Epithelial cell of prostate (primary cell): Measurements from ENCODE around the gene SLC25A13.

ENCODE experiments used
- DNase-seq: peaks from one replicate; pipeline ENCODE4 v3.0.0-alpha.2; 2011; ENCODE audit warnings: low read depth, low spot score
- H3K27ac ChIP-seq: fragments of 450-650 bp; 2 replicates; pipeline ENCODE4 v1.5.1; 2017; ENCODE audit warnings: mild to moderate bottlenecking

SLC25A13 gene

GRCh38 chr7:96120445-96121225 lies 201.3 kb downstream of the SLC25A13 start:
- no peak for DNase-seq
- H3K27ac ChIP-seq: no peak overlapping the region

GRCh38 chr7:96118449-96119001 lies 203.4 kb downstream of the SLC25A13 start:
- H3K27ac ChIP-seq: no peak overlapping the region
- no peak for DNase-seq

- H3K27ac ChIP-seq: no peak overlapping the region
- DNase-seq: no peak
Observed at GRCh38 chr7:96116173-96116572, 205.7 kb downstream of the SLC25A13 start.

- DNase-seq: no peak
- no peak overlapping the region for H3K27ac ChIP-seq
Observed at GRCh38 chr7:96114190-96114589, 207.7 kb downstream of the SLC25A13 start.

GRCh38 chr7:96111405-96111804 lies 210.5 kb downstream of the SLC25A13 start:
- no peak overlapping the region for H3K27ac ChIP-seq
- no peak for DNase-seq

GRCh38 chr7:96104984-96105383 lies 216.9 kb downstream of the SLC25A13 start:
- no peak overlapping the region for H3K27ac ChIP-seq
- DNase-seq: no peak

- H3K27ac ChIP-seq: no peak overlapping the region
- no peak for DNase-seq
Observed at GRCh38 chr7:96102096-96102811, 219.6 kb downstream of the SLC25A13 start.

GRCh38 chr7:96100737-96101136 lies 221.2 kb downstream of the SLC25A13 start:
- no peak for DNase-seq
- H3K27ac ChIP-seq: no peak overlapping the region

GRCh38 chr7:96097835-96098234 lies 224.1 kb downstream of the SLC25A13 start:
- no peak for DNase-seq
- no peak overlapping the region for H3K27ac ChIP-seq

GRCh38 chr7:96093435-96093834 lies 228.5 kb downstream of the SLC25A13 start:
- no peak for DNase-seq
- H3K27ac ChIP-seq: no peak overlapping the region

GRCh38 chr7:96090756-96091155 lies 231.1 kb downstream of the SLC25A13 start:
- no peak overlapping the region for H3K27ac ChIP-seq
- DNase-seq: no peak

GRCh38 chr7:96089511-96089910 lies 232.4 kb downstream of the SLC25A13 start:
- no peak for DNase-seq

GRCh38 chr7:96088579-96088978 lies 233.3 kb downstream of the SLC25A13 start:
- DNase-seq: peak; percentile 45
- peak overlapping the region; percentile 40 for H3K27ac ChIP-seq

More at GRCh38 chr7:96089511-96089910, 232.4 kb downstream of the SLC25A13 start:
- H3K27ac ChIP-seq: no peak overlapping the region

GRCh38 chr7:96085953-96086352 lies 235.9 kb downstream of the SLC25A13 start:
- H3K27ac ChIP-seq: no peak overlapping the region

GRCh38 chr7:96084881-96085553 lies 236.9 kb downstream of the SLC25A13 start:
- DNase-seq: peak; percentile 66
- peak overlapping the region; percentile 59 for H3K27ac ChIP-seq

More at GRCh38 chr7:96085953-96086352, 235.9 kb downstream of the SLC25A13 start:
- DNase-seq: no peak

- DNase-seq: no peak
- no peak overlapping the region for H3K27ac ChIP-seq
Observed at GRCh38 chr7:96080027-96080426, 241.9 kb downstream of the SLC25A13 start.

GRCh38 chr7:96076350-96076707 lies 245.6 kb downstream of the SLC25A13 start:
- H3K27ac ChIP-seq: no peak overlapping the region
- DNase-seq: no peak

GRCh38 chr7:96075510-96076349 lies 246.2 kb downstream of the SLC25A13 start:
- DNase-seq: no peak

GRCh38 chr7:96074871-96075270 lies 247.0 kb downstream of the SLC25A13 start:
- no peak for DNase-seq

More at GRCh38 chr7:96075510-96076349, 246.2 kb downstream of the SLC25A13 start:
- no peak overlapping the region for H3K27ac ChIP-seq

More at GRCh38 chr7:96074871-96075270, 247.0 kb downstream of the SLC25A13 start:
- no peak overlapping the region for H3K27ac ChIP-seq
